SH-SY5Y (cell line): ENCODE data around the gene CD302.

Experiments
- GATA2 ChIP-seq: IDR thresholded peaks from 2 replicates; pipeline ENCODE4 v1.6.1; 2011; ENCODE audit warnings: mild to moderate bottlenecking, low read depth, low read length
- GATA3 ChIP-seq: IDR thresholded peaks from 2 replicates; pipeline ENCODE4 v1.6.1; 2011; ENCODE audit warnings: low read depth, mild to moderate bottlenecking, low read length, moderate library complexity

- TF ChIP-seq GATA3 = no peak
- no peak for TF ChIP-seq GATA2
These were observed 6.0 kb downstream of the CD302 start for GRCh38 chr2:159792036-159792435.
